ENCODE measurements around the gene SPEG.

DNA sequence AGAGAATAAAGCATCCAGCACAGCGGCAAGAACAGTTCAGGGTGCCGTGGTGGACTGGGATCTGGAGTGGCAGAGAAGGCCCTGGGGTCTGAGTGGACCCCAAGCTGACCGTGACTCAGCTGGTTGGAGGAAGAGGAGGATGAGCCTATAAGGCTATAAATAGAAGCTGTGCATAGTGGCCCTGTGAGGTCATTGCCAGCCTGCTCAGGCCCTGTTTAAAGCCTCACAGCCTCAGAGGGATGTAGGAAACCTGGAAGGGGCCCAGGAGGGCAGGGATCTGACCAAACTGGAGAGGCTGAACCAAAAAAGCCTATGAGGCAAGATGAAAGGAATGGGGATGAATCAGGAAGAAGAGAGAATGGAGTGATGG, 27.8 kb upstream of the SPEG start:
- TF ChIP-seq, protein P1, sequence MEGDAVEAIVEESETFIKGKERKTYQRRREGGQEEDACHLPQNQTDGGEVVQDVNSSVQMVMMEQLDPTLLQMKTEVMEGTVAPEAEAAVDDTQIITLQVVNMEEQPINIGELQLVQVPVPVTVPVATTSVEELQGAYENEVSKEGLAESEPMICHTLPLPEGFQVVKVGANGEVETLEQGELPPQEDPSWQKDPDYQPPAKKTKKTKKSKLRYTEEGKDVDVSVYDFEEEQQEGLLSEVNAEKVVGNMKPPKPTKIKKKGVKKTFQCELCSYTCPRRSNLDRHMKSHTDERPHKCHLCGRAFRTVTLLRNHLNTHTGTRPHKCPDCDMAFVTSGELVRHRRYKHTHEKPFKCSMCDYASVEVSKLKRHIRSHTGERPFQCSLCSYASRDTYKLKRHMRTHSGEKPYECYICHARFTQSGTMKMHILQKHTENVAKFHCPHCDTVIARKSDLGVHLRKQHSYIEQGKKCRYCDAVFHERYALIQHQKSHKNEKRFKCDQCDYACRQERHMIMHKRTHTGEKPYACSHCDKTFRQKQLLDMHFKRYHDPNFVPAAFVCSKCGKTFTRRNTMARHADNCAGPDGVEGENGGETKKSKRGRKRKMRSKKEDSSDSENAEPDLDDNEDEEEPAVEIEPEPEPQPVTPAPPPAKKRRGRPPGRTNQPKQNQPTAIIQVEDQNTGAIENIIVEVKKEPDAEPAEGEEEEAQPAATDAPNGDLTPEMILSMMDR (IDR thresholded peaks at IDR 0.05 in 8 of 11, conservative IDR thresholded peaks at IDR 0.05 in 3 of 11): no peak
- TF ChIP-seq POLR2AphosphoS5 (IDR thresholded peaks at IDR 0.05): no peak
